ENCODE measurements around the gene HK2. TPM values are rescaled to one million over a fixed set of nuclear protein-coding genes. Genes with fewer than 3 reads are reported as not detected.
A peak's percentile ranks its signal among the peaks of the same experiment; 100 is the strongest.

HK2 gene
- total RNA-seq, 1 experiment from 2014 or later, result 17.1 TPM

DNA sequence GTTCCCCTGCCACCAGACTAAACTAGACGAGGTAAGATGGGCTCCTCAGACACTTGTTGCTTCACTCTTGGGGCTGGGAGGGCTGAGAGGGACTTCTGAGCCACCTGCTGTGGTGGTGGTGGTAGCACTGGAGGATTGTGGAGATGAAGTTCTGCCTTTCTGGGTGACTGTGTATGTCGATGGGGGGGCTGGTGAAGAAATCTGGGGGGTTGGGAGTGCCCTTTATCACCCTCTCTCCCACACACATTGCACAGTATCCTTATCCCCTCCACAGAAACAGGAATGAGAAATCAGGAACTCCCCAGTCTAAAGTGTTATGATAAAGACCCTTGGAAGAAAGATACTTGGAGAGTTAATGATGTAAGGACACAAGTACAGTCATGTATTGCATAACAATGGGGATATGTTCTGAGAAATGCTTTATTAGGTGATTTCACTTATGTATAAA is 38.5 kb downstream of the HK2 start:
- in situ Hi-C loops (cut with HindIII; ENCODE audit: low sequenced_read_pairs), result no loop called here
- DNase-seq (ENCODE audit: low spot score), result no peak

DNA sequence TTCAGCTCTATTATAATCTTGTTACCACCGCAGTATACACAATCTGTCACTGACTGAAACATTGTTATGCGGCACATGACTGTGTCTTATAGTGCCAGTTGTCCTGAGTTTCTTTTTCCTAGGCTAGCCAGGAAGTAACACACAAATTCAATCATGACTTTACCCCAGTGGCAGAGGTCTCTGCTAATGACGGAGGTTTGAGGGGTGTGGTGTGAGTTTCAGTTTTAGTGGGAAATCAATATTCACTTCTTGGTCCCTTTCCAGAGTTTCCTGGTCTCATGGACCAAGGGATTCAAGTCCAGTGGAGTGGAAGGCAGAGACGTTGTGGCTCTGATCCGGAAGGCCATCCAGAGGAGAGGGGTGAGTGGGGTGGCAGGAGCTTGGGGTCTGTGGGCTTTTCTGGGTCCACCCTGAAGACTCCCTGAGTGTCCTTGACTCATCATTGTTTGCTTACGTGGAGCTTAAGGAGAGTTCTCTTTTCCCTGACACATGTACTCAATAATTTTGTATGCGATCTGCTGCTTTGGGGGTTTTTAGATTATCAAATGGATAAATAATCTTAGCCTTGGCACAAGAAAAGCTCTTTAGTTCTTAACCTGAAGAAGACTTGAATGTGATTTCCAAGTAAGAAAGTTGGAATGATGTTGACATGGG is 39.2 kb downstream of the HK2 start:
- in situ Hi-C loops (cut with HindIII; ENCODE audit: low sequenced_read_pairs), result no loop called here
- no peak for DNase-seq (ENCODE audit: low spot score)

DNA sequence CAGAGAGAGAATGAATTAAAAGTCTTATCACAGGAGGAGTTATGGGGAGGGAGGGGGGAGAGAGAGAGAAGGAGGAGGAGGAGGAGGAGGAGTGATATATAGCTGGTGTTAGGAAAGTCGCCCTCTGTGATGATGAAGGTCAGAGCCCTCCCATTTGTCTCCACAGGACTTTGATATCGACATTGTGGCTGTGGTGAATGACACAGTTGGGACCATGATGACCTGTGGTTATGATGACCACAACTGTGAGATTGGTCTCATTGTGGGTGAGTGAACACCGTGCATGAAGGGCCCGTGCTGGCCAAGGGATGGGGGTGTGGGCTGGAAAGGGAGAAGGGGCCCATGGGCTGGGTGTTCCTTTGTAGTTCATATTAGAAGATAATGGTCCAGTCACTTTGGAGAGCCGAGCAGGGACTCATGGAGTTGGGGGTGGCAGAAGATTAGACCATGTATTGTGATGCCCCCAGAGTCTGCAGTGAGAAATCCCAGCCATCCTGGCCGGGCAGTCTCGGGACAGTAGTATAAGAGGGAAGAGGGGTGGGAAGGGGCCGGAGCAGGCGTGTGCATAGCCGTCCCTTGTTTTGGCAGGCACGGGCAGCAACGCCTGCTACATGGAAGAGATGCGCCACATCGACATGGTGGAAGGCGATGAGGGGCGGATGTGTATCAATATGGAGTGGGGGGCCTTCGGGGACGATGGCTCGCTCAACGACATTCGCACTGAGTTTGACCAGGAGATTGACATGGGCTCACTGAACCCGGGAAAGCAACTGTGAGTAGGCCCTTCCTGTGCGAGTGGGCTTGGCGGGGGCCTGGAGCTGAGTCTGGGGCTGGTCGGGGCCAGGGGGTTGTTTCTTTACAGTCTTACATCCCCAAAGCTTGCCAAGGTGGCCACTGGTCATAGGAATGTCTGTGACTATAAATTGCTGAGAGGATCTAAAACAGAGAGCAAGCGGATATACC is 40.0 kb downstream of the HK2 start:
- in situ Hi-C loops (cut with HindIII; ENCODE audit: low sequenced_read_pairs), result no loop called here
- DNase-seq (ENCODE audit: low spot score), result no peak

DNA sequence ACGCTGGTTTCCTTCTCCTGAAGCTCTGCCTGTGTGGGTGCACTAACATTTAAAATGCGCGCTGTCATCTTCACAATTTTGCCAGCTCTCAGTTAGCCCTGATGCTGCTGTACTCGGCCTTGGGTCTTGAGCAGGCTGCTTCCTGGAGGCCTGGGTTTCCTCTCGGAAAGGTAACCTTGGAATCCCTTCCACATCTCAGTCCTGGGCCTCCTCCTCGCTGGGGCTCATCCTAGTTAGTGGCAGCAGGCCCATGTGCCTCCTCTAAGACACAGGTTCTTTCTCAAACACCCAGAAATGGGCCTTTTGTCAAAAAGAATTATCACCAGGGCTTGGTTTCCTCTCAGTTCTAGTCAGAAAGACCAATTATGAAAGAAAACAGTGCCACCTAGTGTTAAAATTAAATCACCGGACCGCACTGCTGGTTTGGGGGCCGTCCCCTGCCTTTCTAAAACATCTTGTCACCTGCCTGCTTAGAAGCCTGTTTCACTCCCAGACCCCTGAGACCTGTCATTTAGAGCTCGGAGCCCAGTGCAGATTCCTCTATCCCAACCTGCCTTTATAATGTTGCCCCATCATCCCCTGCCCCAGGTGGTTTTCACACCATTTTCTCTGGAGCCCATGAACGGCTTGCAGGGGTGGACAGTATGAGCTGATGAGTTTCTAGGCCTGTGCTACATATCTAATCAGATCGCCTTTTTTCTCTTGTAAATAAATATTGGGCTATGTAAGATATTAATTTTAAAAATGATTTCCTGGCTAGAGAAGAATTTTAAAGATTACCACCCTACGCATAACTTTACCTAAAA is 42.4 kb downstream of the HK2 start:
- DNase-seq (ENCODE audit: low spot score), result peak; percentile 84
- in situ Hi-C loops (cut with HindIII; ENCODE audit: low sequenced_read_pairs), result no loop called here

DNA sequence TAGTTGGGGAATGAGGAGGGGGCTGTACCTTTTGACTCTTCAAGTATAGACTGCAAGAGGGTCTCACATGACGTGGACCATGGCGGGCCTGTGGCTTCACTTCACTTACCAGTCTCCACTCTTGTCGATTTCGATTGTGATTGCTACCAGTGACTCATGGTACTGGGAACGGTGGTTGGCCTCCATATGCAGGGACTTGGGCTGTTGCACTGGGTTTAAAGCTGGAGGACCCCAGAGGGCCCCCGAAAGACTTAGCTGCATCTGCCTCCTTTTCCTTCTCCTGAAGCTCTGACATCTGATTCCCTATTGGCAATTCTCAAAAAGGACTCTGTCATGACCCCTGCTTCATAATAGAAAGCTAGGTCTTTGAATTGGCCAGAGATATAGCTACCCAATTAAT is 43.4 kb downstream of the HK2 start:
- DNase-seq (ENCODE audit: low spot score), result no peak
- in situ Hi-C loops (cut with HindIII; ENCODE audit: low sequenced_read_pairs), result no loop called here

DNA sequence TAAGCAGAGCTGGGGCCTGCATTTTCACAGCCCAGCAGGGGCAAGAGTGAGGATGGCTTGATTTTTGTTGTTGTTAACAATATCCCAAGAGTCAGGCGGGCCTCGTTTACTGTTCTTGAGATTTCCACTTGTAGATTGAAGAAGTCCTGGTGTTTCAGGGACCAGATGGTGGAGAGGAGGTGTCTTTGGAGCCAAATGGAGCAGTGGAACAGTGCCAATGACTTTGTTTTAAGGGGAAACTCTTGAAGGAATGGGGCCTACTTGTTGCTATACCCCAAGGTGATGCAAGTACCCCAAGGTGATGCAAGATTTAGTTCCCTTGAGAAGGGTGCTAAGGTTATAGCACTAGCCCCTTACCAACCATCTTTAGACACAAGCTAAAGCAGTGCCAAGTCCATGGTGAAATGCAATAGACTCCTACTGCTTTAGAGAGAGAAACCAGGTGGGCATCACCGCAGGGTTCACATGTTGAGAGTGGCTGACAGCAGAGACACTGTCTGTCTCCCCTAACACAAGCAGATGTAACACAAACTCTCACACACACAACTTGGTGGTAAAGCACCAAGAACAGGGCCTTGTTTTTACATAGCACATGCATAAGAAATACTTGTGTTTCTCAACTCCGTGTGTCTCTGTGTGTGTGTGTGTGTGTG is 44.0 kb downstream of the HK2 start:
- peak; percentile 72 for DNase-seq (ENCODE audit: low spot score)
- in situ Hi-C loops (cut with HindIII; ENCODE audit: low sequenced_read_pairs), result no loop called here

DNA sequence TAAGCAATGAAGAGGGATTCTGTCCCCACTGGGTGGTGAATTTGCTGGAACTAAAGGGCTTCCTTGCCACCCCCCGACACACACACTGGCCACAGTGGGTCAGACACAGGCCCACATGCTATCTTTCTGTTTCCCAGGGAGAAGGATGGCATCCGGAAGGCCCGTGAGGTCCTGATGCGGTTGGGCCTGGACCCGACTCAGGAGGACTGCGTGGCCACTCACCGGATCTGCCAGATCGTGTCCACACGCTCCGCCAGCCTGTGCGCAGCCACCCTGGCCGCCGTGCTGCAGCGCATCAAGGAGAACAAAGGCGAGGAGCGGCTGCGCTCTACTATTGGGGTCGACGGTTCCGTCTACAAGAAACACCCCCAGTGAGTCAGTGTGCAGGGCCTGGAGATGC is 44.6 kb downstream of the HK2 start:
- in situ Hi-C loops (cut with HindIII; ENCODE audit: low sequenced_read_pairs), result no loop called here

DNA sequence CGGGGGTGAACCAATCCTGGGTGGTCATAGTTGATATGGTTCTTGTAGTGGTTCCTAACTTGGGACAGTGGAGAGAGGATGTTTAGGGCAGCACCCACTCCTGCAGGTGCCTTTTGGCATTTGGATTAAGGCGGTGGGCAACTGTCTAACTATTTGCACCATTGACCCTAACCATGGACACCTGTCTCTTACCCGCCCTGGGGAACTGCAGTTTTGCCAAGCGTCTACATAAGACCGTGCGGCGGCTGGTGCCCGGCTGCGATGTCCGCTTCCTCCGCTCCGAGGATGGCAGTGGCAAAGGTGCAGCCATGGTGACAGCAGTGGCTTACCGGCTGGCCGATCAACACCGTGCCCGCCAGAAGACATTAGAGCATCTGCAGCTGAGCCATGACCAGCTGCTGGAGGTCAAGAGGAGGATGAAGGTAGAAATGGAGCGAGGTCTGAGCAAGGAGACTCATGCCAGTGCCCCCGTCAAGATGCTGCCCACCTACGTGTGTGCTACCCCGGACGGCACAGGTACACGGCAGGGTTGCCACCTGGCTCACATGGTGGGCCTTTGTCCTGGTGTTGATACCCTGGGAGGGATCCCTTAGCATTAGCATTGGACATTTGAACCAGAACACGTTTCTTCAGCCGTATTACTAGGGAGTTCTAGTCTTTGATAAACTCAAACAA is 46.3 kb downstream of the HK2 start:
- in situ Hi-C loops (cut with HindIII; ENCODE audit: low sequenced_read_pairs), result no loop called here
- DNase-seq (ENCODE audit: low spot score), result no peak

More for the DNA sequence above, 44.6 kb downstream of the HK2 start:
- no peak for DNase-seq (ENCODE audit: low spot score)

DNA sequence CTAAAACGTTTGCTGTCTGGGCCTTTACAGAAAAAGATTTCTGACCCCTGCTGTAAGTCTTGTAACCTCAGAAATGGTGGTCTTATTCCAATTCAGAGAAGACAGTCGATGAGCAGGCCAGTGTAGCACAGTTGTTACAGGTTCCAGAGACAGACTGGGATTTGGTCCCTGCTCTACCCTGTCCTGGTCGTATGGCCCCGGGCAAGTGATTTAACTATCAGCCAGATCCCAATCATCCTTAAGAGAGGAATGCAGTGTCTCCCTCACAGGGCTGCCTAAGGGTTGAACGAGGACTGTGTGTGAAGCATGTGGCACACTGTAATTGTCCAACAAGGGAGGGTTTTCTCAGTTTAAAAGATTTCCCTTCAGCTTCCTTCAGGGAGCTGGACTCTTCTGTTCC is 47.2 kb downstream of the HK2 start:
- DNase-seq (ENCODE audit: low spot score), result no peak
- in situ Hi-C loops (cut with HindIII; ENCODE audit: low sequenced_read_pairs), result no loop called here

DNA sequence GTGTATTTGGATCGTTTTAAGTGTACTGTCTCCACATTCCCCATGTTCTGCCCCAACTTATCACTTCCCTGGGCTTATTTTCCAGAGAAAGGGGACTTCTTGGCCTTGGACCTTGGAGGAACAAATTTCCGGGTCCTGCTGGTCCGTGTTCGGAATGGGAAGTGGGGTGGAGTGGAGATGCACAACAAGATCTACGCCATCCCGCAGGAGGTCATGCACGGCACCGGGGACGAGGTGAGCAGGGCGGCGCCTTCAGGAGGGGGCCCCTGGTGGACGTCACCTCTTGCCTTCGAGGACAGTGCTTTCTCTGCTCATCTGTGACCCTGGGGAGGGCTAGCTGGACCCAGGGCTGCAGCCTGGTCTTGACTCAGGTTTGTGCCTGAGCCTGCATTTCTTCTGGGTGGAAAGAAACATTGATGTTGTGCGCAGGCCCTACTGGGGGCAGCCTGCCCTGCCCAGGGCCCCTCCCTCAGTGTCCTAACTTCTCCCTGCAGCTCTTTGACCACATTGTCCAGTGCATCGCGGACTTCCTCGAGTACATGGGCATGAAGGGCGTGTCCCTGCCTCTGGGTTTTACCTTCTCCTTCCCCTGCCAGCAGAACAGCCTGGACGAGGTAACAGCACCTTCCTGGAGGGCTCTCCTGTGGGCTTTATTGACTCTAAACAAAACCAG is 47.8 kb downstream of the HK2 start:
- in situ Hi-C loops (cut with HindIII; ENCODE audit: low sequenced_read_pairs), result no loop called here
- no peak for DNase-seq (ENCODE audit: low spot score)

DNA sequence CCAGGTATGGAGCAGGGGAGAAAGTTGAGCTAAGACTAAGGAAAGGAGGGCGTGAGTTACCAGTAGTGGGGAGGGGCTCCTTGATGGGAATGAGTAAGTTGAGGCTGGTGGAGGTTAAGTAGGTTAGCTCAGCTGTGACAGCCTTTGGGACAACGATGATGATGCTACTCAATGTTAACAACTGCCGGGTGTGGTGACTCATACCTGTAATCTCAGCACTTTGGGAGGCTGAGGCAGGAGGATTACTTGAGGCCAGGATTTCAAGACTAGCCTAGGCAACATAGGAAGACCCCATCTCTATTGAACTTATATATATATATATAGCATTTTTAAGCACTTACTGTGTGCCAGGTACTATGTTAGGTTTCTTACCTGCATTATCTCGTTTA is 48.4 kb downstream of the HK2 start:
- in situ Hi-C loops (cut with HindIII; ENCODE audit: low sequenced_read_pairs), result no loop called here
- DNase-seq (ENCODE audit: low spot score), result no peak

DNA sequence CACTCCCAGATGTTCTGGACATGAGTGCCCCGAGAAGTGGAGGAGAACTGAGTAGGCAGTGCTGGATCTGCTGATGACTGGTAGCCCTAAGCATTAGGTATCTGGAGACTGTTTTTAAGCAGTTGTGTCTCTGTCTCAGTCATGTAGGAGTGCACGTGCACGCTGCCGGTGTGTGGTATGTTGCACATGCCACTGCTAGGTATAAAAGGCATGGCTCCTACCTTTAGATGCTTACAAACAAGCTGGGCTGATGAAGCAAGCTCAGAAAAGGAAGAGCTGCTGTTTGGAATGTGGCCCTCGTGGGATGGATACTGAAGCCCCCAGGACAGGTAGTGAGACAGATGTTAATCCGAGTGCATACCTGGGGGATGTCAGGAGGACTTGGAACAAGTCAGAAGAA is 49.1 kb downstream of the HK2 start:
- in situ Hi-C loops (cut with HindIII; ENCODE audit: low sequenced_read_pairs), result no loop called here

DNA sequence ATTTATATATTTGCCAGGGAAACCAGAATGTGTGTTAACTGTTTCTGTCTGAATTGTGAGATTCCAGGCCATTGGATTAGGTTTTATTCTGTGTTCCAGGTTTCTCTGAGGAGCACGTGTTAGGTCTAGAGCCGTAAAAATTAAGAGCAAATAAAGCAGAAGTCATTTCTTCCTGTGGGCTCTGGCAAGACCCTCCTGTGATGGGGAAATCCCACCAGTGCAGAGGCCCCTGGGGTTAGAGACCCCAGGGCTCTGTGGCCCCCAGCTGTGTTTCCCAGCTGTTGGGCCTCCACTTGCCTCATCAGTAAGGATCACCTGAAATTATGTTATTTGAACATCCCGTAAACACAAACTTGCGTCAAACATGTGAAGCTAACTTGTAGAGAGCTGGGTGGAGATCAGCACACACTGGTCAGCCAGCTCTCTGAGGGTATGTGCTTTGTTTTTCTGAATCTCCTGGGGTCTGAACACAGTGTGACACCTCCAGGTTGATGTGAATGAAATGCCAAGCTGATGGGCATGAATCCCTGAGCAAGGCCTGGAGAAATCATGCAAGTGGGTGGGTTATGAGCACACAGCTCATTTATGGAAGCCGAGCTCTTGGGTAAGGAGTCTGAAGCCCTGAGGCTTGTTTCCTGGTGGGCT is 50.3 kb downstream of the HK2 start:
- in situ Hi-C loops (cut with HindIII; ENCODE audit: low sequenced_read_pairs), result no loop called here
- no peak for DNase-seq (ENCODE audit: low spot score)

More for the DNA sequence above, 49.1 kb downstream of the HK2 start:
- no peak for DNase-seq (ENCODE audit: low spot score)

DNA sequence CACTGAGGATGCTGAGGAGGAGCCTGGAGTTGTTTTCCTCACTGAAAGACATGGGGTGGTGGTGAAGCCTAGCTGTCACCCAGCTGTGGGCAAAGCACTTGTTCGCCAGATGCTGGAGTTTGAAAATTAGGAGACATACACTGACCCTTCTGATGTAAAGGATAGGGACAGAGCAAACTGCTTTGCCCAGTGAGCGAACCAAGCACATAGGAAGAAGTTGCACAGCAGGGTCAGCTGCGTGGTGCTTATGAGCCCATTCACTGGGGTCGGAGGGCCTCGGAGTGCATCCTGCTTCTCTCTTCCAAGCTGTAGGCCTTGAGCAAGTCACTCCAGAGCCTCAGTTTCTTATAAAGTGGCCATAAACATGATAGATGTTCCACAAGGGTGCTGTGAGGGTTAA is 50.9 kb downstream of the HK2 start:
- in situ Hi-C loops (cut with HindIII; ENCODE audit: low sequenced_read_pairs), result no loop called here
- DNase-seq (ENCODE audit: low spot score), result no peak

DNA sequence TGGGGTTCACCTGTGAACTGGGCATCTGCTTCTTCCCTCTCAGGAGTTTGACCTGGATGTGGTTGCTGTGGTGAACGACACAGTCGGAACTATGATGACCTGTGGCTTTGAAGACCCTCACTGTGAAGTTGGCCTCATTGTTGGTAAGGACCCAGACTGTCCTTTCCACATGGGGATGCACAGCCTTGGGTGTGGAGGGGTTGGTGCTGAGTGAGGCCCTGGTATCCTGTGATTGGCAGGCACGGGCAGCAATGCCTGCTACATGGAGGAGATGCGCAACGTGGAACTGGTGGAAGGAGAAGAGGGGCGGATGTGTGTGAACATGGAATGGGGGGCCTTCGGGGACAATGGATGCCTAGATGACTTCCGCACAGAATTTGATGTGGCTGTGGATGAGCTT is 52.3 kb downstream of the HK2 start:
- DNase-seq (ENCODE audit: low spot score), result no peak
- in situ Hi-C loops (cut with HindIII; ENCODE audit: low sequenced_read_pairs), result no loop called here

DNA sequence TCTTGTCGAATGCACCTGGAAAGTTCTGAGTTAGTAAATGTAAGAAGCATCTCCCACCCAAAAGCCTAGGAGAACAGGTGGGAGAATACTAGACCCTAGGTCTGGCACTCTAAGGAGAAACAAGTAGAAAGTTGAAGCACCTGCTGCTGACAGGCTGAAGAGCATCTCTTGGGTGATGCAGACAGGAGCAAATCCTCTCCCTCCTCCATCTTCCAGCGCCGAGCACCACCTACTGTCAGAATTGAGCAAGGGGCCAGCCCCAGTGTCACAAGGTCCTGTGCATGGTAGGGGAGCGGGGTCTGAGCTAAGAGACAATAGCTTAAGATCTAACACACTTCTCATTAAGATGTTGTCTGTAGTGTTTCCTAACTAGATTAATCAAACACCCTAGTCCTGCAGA is 52.9 kb downstream of the HK2 start:
- in situ Hi-C loops (cut with HindIII; ENCODE audit: low sequenced_read_pairs), result no loop called here

DNA sequence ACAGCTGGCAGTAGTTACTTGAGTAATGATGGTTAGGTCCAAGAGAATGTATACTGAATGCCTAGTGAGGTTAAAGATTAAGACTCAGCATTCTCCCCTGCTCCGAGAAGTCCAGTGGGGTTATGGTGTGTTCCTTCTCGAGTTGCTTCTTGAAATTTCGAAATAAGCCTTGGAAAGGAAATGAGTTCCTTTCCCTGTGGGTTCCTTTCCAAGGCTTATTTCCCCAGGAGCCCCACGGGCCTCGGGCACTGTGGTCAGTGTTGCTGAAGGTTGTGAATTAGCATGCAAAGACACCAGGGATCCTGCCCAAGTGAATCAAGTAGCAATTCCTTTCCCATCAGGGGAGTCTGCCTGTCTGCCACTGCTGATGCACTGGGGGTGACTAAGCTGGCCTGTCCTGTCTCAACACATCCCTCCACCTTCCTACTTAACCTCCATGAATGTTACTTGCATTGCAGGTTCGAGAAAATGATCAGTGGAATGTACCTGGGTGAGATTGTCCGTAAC is 53.6 kb downstream of the HK2 start:
- in situ Hi-C loops (cut with HindIII; ENCODE audit: low sequenced_read_pairs), result no loop called here
- no peak for DNase-seq (ENCODE audit: low spot score)

More for the DNA sequence above, 52.9 kb downstream of the HK2 start:
- DNase-seq (ENCODE audit: low spot score), result no peak

Data from G401 (cell line).